SK-N-SH (cell line): ENCODE data around the gene MPPE1. TPM values are rescaled to one million over a fixed set of nuclear protein-coding genes. Genes with fewer than 3 reads are reported as not detected.

Experiments
- CTCF ChIA-PET: fragments of 300-600, 350-600 bp; formaldehyde crosslinking; extraction: SDS; loops from one replicate; lab custom pipeline; 2021; lab: Yijun Ruan, JAX
- POLR2A ChIA-PET: fragments of 350-600 bp; sonication (Branson Sonifier 250); formaldehyde crosslinking; extraction: SDS; loops from one replicate; lab custom pipeline; 2020; ENCODE audit warnings: antibody characterized with exemption, inconsistent platforms; lab: Yijun Ruan, JAX
- DNase-seq: peaks from one replicate; pipeline ENCODE4 v3.0.0; 2012
- H2AFZ ChIP-seq: fragments of 200-600 bp; sonication (generic); 2 replicates; pipeline ENCODE4 v1.8.1; 2016; ENCODE audit warnings: antibody characterized with exemption, mild to moderate bottlenecking, low read depth
- H3F3A ChIP-seq: fragments of 200-600 bp; sonication (generic); replicated peaks from 2 replicates; pipeline ENCODE3; 2016; ENCODE audit warnings: antibody characterized with exemption, mild to moderate bottlenecking; ENCODE audit not compliant: insufficient read depth
- H3K27ac ChIP-seq, 2 experiments: fragments of 200-500 bp in 1 of 2; fragments of 200-600 bp in 1 of 2; sonication (Bioruptor generic) in 1 of 2; sonication (generic), shearing (Covaris generic) in 1 of 2; 2 replicates each; pipeline versions ENCODE4 v1.5.1 to v1.6.1; 2014 to 2016; ENCODE audit warnings: low read depth in 2 of 2, inconsistent platforms in 1 of 2, low read length in 1 of 2, mild to moderate bottlenecking in 1 of 2, mixed read lengths in 1 of 2
- H3K27me3 ChIP-seq: fragments of 200-600 bp; sonication (generic), shearing (Covaris generic); 2 replicates; pipeline ENCODE4 v1.6.1; 2016; ENCODE audit warnings: mixed run types; ENCODE audit not compliant: insufficient read depth
- H3K36me3 ChIP-seq, 2 experiments: fragments of 200-500 bp in 1 of 2; fragments of 200-600 bp in 1 of 2; sonication (Bioruptor generic) in 1 of 2; sonication (generic) in 1 of 2; replicated peaks in 1 of 2; 2 replicates each; pipeline versions ENCODE3 to v1.5.1; 2014 to 2016; ENCODE audit warnings: low read length in 1 of 2, mild to moderate bottlenecking in 1 of 2; ENCODE audit not compliant: insufficient read depth in 2 of 2, control insufficient read depth in 1 of 2
- H3K4me1 ChIP-seq, 2 experiments: fragments of 200-500 bp in 1 of 2; fragments of 200-600 bp in 1 of 2; sonication (Bioruptor generic) in 1 of 2; sonication (generic), shearing (Covaris generic) in 1 of 2; 2 replicates each; pipeline versions ENCODE4 v1.5.1 to v1.6.1; 2014 to 2016; ENCODE audit warnings: low read depth in 1 of 2, low read length in 1 of 2, mixed run types in 1 of 2; ENCODE audit not compliant: insufficient read depth in 2 of 2, control insufficient read depth in 1 of 2
- H3K4me2 ChIP-seq: fragments of 200-600 bp; sonication (generic), shearing (Covaris generic); 2 replicates; pipeline ENCODE4 v1.6.1; 2017; ENCODE audit warnings: mixed run types
- H3K4me3 ChIP-seq, 2 experiments: fragments of 200-500 bp in 1 of 2; fragments of 200-600 bp in 1 of 2; sonication (Bioruptor generic) in 1 of 2; sonication (generic), shearing (Covaris generic) in 1 of 2; 2 replicates each; pipeline versions ENCODE4 v1.5.1 to v1.8.1; 2014 to 2016; ENCODE audit warnings: low read depth in 2 of 2, inconsistent platforms in 1 of 2, low read length in 1 of 2, mild to moderate bottlenecking in 1 of 2, mixed read lengths in 1 of 2, moderate library complexity in 1 of 2
- H3K79me2 ChIP-seq: fragments of 200-600 bp; sonication (generic); 2 replicates; pipeline ENCODE4 v1.8.1; 2017; ENCODE audit warnings: mild to moderate bottlenecking; ENCODE audit not compliant: insufficient read depth
- H3K9ac ChIP-seq: fragments of 200-600 bp; sonication (generic); 2 replicates; pipeline ENCODE4 v1.6.1; 2017; ENCODE audit warnings: mixed run types
- H3K9me2 ChIP-seq: fragments of 200-600 bp; sonication (generic); 2 replicates; pipeline ENCODE4 v1.6.1; 2017; ENCODE audit warnings: mixed run types
- H3K9me3 ChIP-seq: fragments of 200-600 bp; sonication (generic); 2 replicates; pipeline ENCODE4 v1.6.1; 2017; ENCODE audit warnings: mixed run types, mild to moderate bottlenecking, moderate library complexity
- H4K20me1 ChIP-seq: fragments of 200-600 bp; sonication (generic); 2 replicates; pipeline ENCODE4 v1.6.1; 2017; ENCODE audit warnings: mild to moderate bottlenecking, mixed run types; ENCODE audit not compliant: insufficient read depth
- CTCF ChIP-seq: fragments of 200-600 bp; sonication (generic); IDR thresholded peaks from 2 replicates; pipeline ENCODE4 v1.6.1; 2017; ENCODE audit warnings: antibody characterized with exemption, mild to moderate bottlenecking, moderate library complexity
- EP300 ChIP-seq, 2 experiments: IDR thresholded peaks; 2 replicates each; pipeline versions ENCODE4 v1.4.0 to v1.6.1; 2012; ENCODE audit warnings: borderline replicate concordance in 1 of 2, low read depth in 1 of 2, low read length in 1 of 2
- FOXJ3 ChIP-seq: sonication (generic); formaldehyde crosslinking; IDR thresholded peaks from 2 replicates; pipeline ENCODE4 v1.5.1; 2020; ENCODE audit warnings: mild to moderate bottlenecking, missing genetic modification reagents
- GABPA ChIP-seq: IDR thresholded peaks from 2 replicates; pipeline ENCODE4 v1.4.0; 2012; ENCODE audit warnings: low read depth, mild to moderate bottlenecking
- GATA2 ChIP-seq: sonication (generic); formaldehyde crosslinking; IDR thresholded peaks from 2 replicates; pipeline ENCODE4 v1.5.0; 2020; ENCODE audit warnings: mild to moderate bottlenecking, missing genetic modification reagents
- JUND ChIP-seq: IDR thresholded peaks from 2 replicates; pipeline ENCODE4 v1.4.0; 2012
- MEF2A ChIP-seq: IDR thresholded peaks from 2 replicates; pipeline ENCODE4 v1.4.0; 2012; ENCODE audit warnings: low read depth, borderline replicate concordance
- NRF1 ChIP-seq: IDR thresholded peaks from 2 replicates; pipeline ENCODE4 v1.6.1; 2012; ENCODE audit warnings: low read depth, mild to moderate bottlenecking, low read length
- PBX3 ChIP-seq: IDR thresholded peaks from 2 replicates; pipeline ENCODE4; 2012
- RAD21 ChIP-seq: IDR thresholded peaks from 2 replicates; pipeline ENCODE4 v1.6.1; 2012; ENCODE audit warnings: mild to moderate bottlenecking, low read length
- RCOR1 ChIP-seq: fragments of 150-350 bp; IDR thresholded peaks from 2 replicates; pipeline ENCODE4 v1.6.1; 2017; ENCODE audit warnings: antibody characterized with exemption, low read length
- REST ChIP-seq: IDR thresholded peaks from 2 replicates; pipeline ENCODE4 v1.6.1; 2012; ENCODE audit warnings: mild to moderate bottlenecking, low read depth, low read length, moderate library complexity
- RXRA ChIP-seq: IDR thresholded peaks from 2 replicates; pipeline ENCODE4 v1.4.0; 2012; ENCODE audit warnings: low read depth, mild to moderate bottlenecking, borderline replicate concordance
- SIN3A ChIP-seq: IDR thresholded peaks from 2 replicates; pipeline ENCODE4 v1.6.1; 2012; ENCODE audit warnings: low read depth, mild to moderate bottlenecking, low read length, moderate library complexity, borderline replicate concordance
- TAF1 ChIP-seq: IDR thresholded peaks from 2 replicates; pipeline ENCODE4 v1.6.1; 2012; ENCODE audit warnings: low read depth, mild to moderate bottlenecking, low read length, moderate library complexity, borderline replicate concordance
- TCF12 ChIP-seq: IDR thresholded peaks from 2 replicates; pipeline ENCODE4 v1.4.0; 2012
- TEAD4 ChIP-seq: IDR thresholded peaks from 2 replicates; pipeline ENCODE4 v1.4.0; 2012; ENCODE audit warnings: mild to moderate bottlenecking, borderline replicate concordance; ENCODE audit not compliant: insufficient read depth
- WGBS: methylation state at CpG from one replicate; pipeline ENCODE4 v1.1.6; 2017; ENCODE audit warnings: low lambda C conversion rate; 5-methylcytosine and 5-hydroxymethylcytosine counted together
- polyA plus RNA-seq, 3 experiments: library from polyadenylated mRNA; depleted of rRNA; stranded (reverse); fragments of >200 nt; gene quantifications; 2 replicates each; pipeline ENCODE4 v1.2.3, GENCODE V29; 2012
- TF ChIP-seq, protein P1 (sequence below): fragments of 150-350 bp; IDR thresholded peaks from 2 replicates; pipeline ENCODE4 v1.6.1; 2016; ENCODE audit warnings: mild to moderate bottlenecking, low read depth, low read length
- TF ChIP-seq, protein P2 (sequence below): fragments of 150-350 bp; IDR thresholded peaks from 2 replicates; pipeline ENCODE4 v1.6.1; 2017; ENCODE audit warnings: antibody characterized with exemption, low read length, low read depth, borderline replicate concordance
- TF ChIP-seq, protein P3 (sequence below): IDR thresholded peaks from 2 replicates; pipeline ENCODE4 v1.4.0; 2012; ENCODE audit warnings: low read depth

The MPPE1 gene
- polyA plus RNA-seq, 1 of the 3 experiments (the other 2 are of a cell fraction) = 13.2 TPM

DNA sequence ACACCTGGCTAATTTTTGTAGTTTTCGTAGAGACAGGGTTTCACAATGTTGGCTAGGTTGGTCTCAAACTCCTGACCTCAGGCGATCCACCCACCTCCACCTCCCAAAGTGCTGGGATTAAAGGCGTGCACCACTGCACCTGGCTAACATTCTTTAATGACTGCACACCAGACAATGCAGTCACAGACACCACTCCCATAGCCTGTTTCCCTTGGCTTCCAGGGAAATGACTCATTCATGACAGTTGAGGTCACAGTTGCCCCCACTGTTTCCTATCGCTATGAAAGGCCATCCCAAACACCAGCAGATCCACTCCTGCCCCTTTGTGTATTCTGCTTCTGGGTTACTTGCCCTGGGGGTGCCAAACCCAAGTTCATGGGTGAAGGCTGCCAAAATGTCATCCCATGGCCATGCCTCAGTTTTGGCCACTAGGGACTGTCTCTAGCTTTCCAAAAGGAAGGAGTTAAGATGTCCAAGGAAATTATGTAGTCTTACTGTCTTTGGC lies 48.2 kb downstream of the MPPE1 start (continued):
- TF ChIP-seq CTCF (peak; percentile 35), RAD21 (no peak), MEF2A (no peak), TAF1 (no peak), TEAD4 (no peak), JUND (peak; percentile 37; the same call in 1 of the 2 replicates), GABPA (no peak)
- TF ChIP-seq, protein P1, sequence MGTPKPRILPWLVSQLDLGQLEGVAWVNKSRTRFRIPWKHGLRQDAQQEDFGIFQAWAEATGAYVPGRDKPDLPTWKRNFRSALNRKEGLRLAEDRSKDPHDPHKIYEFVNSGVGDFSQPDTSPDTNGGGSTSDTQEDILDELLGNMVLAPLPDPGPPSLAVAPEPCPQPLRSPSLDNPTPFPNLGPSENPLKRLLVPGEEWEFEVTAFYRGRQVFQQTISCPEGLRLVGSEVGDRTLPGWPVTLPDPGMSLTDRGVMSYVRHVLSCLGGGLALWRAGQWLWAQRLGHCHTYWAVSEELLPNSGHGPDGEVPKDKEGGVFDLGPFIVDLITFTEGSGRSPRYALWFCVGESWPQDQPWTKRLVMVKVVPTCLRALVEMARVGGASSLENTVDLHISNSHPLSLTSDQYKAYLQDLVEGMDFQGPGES = no peak

- Histone ChIP-seq H3K9me2 (no peaks in the 10 kb centered on the region), H3K4me1 (peaks cover 0 to 5% of the 10 kb centered on the region in 2 experiments; a peak in 2 of 4 replicates), H4K20me1 (no peaks in the 10 kb centered on the region), H3K9ac (no peak overlapping the region), H3K79me2 (peaks cover 3% of the 10 kb centered on the region; the same call in 1 of the 2 replicates), H3K4me2 (0 out of 2 replicates have a peak overlapping the region, but pooled peaks have one; percentile 32), H3K27me3 (no peaks in the 10 kb centered on the region; the same call in 1 of the 2 replicates), H3K9me3 (no peaks in the 10 kb centered on the region), H2AFZ (no peak overlapping the region), H3F3A (peaks cover 18% of the 10 kb centered on the region), H3K4me3 (no peak overlapping the region), H3K27ac (peak overlapping the region in 1 of 2 experiments; percentile 41; a peak in 1 of 4 replicates), H3K36me3 (peaks cover 0 to 7% of the 10 kb centered on the region in 2 experiments)
- 76% methylated on average over 7 of the region's 7 CpGs for WGBS
- ChIA-PET POLR2A (no interaction called here), CTCF (no interaction called here)
- DNase-seq = no peak
- TF ChIP-seq PBX3 = no peak
- no peak for TF ChIP-seq REST
- TF ChIP-seq FOXJ3 (CRISPR knock-in tag) = no peak
- TF ChIP-seq, protein P1 = no peak
- TF ChIP-seq RXRA = no peak
- no peak for TF ChIP-seq GATA2 (CRISPR knock-in tag)
- no peak for TF ChIP-seq MEF2A
- no peak for TF ChIP-seq EP300 (IDR thresholded peaks at IDR 0.05; ENCODE audit: borderline replicate concordance in 1 of 2, low read depth in 1 of 2, low read length in 1 of 2)
- TF ChIP-seq TAF1 = no peak
- TF ChIP-seq NRF1 = no peak
- TF ChIP-seq RCOR1 = no peak
- TF ChIP-seq, protein P2, sequence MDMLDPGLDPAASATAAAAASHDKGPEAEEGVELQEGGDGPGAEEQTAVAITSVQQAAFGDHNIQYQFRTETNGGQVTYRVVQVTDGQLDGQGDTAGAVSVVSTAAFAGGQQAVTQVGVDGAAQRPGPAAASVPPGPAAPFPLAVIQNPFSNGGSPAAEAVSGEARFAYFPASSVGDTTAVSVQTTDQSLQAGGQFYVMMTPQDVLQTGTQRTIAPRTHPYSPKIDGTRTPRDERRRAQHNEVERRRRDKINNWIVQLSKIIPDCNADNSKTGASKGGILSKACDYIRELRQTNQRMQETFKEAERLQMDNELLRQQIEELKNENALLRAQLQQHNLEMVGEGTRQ = no peak
- TF ChIP-seq RAD21 = no peak
- no peak for TF ChIP-seq SIN3A
- no peak for TF ChIP-seq TCF12
- TF ChIP-seq, protein P3, sequence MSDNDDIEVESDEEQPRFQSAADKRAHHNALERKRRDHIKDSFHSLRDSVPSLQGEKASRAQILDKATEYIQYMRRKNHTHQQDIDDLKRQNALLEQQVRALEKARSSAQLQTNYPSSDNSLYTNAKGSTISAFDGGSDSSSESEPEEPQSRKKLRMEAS = no peak
Measured at GRCh38 chr18:11859282-11859830, 48.8 kb downstream of the MPPE1 start.
